NCI-H524 treated with DMSO at 0.1 percent for 48 hours (cell line): ENCODE results near the gene SNCAIP.

ENCODE experiments used
- DNase-seq: peaks from one replicate; lab custom pipeline; 2025; lab: John Stamatoyannopoulos, UW

The SNCAIP gene

GRCh38 chr5:122426301-122426700, 114.3 kb downstream of the SNCAIP start:
- DNase-seq: no peak

GRCh38 chr5:122427621-122428020, 115.6 kb downstream of the SNCAIP start:
- no peak for DNase-seq

DNA sequence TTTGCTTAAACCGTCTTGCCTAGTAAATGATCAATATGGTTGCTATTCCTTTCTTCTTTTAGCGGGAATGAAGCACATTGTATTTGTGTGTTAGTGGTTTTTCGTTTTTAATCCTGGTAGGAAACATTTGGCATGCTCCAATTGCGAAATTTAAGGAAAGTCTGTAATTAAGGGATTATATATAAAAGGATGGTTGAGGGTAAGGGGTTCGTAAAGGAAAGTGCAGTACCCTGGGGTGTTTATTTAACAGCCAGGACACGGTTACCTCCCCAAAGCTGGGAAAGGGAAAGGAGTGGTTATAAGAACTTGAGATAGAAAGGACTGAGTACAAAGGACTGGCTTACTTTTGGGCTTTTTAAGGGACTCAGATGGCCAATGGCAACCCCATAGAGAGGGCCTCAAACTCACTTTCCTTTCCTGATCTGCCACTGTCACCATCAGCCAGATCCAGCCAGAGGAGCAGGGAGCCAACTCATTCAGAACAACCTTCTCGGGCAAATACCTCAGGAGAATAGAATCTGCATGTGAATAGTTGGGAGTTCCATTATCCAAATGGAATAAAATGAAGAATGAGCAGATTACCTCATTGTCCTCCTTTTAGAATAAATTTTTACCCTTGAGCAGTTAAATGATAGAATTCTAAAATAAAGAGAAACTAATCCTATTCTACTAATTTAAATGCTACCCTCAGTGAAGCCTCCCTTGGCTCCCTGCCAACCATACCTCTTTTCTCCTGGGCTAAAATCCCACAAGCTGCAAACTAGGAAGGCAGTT, 117.7 kb downstream of the SNCAIP start:
- no peak for DNase-seq

DNA sequence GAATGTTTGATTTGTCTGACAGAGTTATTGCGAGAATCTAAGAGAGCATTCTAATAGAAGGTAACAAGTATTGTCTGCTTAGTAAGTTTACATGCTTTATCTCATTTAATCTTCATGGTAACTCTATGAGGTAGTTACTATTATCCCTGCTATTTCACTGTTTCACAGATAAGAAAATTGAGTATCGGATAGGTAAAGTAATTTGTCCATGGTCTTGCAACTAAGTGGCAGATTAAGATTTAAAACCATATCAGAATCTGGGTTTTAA, 118.2 kb downstream of the SNCAIP start:
- DNase-seq: no peak

DNA sequence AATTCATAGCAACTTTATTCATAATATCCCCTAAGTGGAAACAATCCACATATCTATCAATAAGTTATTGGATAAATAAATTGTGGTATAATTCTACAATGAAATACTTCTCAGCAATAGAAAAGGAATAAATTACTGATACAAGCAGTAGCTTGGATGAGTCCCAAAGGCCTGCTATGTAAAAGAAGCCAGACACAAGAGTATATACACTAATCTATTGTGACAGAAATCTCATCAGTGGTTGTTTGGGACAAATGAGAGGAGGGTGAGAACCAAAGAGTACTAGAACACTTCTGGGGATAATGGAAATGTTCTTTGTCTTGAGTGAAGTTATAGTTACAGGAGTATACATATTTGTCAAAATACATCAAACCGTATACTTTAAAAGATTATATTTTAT, 119.3 kb downstream of the SNCAIP start:
- no peak for DNase-seq

DNA sequence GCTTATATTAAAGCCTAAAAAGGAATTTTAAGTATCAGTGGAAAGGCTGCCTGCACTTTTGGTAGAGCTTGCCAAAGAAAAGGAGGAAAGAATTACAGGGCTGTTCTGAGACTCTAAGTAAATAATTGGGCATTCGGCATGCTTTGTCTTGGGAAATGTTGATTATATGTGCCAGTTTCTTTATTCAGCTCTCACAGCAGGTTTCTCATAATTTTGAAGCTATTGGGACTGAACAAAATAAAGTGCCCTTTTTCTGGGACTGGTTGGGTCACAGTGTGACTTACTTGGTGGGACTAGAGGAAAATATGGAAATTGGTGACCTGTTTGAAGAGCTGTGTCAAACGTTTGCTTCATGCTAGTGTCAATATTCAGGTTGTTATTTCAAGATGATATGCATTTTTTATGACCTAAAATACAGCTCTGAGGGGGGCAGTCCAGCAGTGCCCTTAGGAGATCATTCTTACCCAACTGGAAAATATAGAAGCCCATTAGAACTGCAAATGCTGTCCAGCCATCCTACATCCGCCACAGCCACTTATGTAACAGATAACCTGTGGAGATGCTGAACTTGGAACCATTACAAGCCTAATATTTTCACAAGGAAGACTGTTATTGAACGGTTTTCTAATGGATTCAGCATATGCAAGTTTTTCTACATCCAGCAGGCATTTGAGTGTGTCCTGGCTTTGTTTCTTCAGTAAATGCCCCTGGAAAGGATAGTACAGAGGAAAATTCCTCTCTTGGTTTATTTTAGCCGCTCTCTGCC, 122.4 kb downstream of the SNCAIP start:
- no peak for DNase-seq

DNA sequence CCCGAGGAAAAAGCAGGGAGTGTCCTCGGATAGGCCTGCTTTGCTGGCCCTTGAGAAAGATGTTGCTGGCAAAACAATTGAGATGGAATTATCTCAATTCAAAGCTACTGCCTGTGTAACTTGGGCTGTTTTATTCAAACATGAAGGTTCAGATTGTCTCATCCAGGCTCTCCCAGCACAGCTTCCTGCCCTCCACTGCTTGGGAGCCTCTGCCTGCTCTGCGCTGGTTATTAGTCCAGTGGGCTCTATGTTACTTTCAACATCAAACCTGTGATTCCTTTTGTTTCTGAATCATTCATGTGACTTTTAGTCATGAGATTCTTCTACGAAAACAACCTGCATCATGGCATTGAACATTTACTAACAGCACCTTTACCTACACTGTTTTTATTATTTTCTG, 123.2 kb downstream of the SNCAIP start:
- no peak for DNase-seq

DNA sequence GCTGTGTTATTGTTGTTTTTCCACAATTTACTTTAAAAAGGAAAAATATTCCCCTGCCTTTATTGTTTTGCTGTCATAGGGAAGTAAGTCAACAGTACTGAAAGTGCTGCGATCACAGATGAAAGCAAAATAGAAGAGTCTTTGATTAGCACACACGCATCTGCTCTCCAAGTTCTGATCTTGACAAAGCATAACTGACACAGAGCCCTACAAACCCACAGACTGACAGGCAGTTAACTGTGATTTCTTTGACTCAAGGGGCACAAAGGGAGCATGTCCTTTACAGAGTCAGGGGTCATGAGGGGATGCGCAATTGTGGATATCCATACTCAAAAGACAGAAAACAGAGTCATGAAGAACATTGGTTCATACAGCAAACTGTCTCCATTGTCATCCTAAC, 123.7 kb downstream of the SNCAIP start:
- no peak for DNase-seq

DNA sequence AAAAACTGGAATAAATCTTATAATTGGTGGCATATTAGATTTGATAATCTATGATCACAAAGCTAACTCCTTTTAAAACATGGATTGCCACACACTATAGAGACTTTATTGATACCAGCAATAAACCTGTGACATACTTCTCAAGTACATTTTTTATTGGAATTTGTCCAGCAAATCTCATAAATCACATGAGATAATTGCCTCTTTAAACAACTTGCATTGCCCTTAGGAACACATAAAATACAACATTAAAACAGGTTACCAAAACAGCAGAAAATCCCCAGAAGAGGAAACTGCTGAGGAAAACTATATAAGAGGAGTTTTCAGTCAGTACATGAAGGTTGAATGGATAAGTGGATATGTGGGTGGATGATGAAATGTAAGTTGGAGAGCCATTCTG, 124.6 kb downstream of the SNCAIP start:
- DNase-seq: no peak

DNA sequence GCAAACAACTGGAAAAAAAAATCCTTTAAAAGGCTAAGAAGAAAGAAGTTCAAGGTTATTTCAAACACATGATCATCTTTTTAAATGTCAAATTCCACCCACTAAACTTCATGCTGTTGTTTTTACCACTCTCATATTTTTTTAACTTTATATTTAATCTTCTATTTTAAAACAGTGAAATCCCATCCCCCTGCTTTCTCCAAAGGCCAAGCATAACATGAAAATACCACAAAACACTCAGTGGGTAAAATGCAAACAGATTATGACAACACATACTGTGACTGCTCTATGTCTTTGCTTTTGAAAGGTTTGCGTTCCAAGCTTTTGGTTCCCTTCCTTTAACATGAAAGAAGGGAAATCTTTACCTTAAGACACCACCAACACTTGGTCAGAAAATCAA, 127.6 kb downstream of the SNCAIP start:
- no peak for DNase-seq

DNA sequence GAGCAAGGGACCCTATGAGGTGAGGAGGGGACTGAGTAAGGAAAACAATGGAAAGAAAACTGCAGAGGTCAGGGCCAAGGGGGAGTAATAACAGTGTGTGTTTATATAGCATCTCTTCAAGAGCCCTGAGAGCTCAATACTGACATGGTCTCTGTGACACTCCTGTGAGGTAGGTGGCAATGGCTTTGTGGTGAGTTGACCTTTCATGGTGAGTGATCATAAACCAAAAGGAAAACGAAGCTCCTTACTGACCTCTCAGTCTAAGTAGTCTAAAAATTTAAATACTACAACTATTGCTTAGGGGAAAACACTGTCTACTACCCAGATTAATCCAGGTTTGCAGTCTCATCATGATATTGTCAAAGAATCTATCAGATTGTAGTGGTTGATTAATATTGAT, 130.9 kb downstream of the SNCAIP start:
- DNase-seq: no peak

- no peak for DNase-seq
Measured at GRCh38 chr5:122444411-122444810, 132.4 kb downstream of the SNCAIP start.

DNA sequence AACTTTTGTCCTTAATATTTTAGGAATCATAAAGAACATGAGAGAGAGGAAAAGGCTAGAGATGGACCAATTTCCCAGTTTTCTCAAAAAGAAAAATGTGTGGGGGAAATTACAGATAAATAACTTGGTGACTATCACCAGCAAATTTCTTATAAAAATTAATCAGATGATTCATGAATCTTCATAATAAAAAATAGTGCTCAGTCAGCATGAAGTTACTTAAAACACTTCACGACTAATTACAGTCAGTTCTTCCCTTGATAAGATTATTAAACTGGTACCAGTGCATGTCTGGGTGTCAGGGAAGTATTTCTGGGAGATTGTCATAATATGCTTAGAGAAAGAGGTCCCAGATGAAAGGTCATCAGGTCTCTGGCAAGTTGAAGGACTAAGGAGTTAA, 133.0 kb downstream of the SNCAIP start:
- DNase-seq: no peak

DNA sequence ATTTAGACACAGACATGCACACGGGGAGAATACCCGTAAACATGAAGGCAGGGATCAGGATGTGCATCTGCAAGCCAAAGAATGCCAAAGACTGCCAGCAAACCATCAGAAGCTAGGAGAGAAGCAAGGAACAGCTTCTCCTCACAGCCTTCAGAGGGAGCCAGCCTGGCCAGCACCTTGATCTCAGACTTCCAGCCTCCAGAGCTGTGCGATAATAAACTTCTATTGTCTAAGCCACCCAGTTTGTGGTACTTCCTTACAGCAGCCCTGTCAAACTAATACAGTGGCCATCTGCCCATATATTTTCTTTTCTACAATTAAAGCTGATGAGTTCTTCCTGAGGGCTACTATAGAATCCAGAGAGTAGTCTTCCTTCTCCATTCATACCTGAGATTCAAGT, 135.0 kb downstream of the SNCAIP start:
- DNase-seq: no peak

DNA sequence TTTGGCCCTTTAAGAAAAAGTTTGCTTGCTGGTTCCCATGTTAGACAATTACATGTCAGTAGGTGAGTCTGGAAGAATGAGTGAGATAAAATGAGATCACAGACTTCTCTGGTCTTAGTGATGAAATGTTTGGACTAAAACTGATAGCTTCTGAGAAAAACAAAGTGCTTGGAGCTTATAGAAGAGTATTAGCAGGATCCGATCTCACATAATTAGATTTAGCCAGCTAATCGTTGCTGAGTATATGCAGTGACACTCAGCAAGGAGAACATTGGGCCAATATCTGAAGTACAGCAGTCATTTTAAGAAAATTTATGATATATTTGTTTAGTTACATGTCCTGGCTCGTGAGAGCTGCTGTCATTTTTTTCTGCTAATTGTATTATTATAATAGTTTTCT, 135.8 kb downstream of the SNCAIP start:
- DNase-seq: no peak

DNA sequence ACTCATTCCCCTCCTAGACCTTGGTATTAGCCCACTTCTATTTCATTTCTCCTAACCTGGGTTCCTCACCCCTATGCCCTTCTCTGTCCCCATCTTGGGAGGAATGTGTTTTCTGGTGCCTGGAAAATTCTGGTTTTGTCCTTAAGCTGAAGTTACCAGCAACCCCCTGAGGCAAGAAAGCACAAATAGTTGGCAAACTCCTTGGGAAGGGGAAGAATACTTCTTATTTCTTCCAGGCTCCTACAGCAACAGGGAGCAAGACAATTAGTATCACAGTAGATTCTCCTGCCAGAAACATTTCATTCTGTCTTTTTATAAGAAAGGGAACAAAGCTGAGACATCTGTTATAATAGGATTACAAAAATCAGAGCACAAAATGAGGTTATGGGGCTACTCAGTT, 142.5 kb downstream of the SNCAIP start:
- no peak for DNase-seq

DNA sequence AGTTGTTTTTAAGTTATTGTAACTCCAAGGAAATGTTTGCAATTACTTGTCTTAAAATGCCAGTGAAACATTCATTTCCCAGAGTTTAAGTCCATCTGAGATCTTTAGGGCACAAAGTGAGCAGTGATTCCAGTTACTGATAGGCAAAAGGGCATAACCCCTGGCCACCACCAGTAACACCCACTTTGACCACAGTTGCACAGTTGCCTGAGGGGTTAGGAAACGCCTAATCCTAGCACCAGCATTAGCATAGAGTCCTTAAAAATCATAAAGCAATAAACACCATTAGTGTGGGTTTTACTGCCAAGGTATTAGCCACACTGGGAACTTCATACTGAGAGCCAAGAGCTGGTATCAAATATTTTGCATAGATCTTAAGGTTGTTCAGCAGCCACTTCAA, 143.9 kb downstream of the SNCAIP start:
- no peak for DNase-seq

DNA sequence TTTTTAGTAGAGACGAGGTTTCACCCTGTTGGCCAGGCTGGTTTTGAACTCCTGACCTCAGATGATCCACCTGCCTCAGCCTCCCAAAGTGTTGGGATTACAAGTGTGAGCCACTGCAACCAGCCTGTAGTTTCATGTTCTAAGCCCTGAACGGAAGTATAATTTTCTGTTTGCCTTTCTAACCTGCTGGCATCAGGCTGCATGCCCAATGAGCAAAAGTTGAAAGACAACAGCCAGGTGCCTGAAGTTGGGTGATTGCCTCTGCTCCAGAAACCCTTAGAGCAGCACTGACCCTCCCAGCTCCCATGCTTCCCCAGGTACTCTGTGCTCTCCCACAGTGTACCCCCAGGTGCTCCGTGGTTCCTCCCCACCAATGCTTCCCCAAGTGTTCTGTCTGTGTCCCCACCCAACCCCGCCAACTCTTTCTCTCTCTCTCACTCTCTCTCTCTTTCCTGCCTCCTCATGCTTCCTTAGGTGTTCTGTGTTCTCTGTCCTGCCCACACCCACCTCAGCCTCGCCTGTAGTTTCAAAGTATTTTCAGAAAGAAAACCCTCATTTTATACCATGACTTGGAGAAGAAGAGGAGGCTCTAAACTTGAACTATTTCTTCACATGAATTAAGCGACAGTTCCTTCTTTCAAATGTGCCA, 145.3 kb downstream of the SNCAIP start:
- DNase-seq: no peak

GRCh38 chr5:122458278-122458872, 146.3 kb downstream of the SNCAIP start:
- no peak for DNase-seq

- DNase-seq: no peak
Measured at GRCh38 chr5:122462486-122462885, 150.4 kb downstream of the SNCAIP start.

GRCh38 chr5:122463221-122463620, 151.2 kb downstream of the SNCAIP start:
- DNase-seq: no peak

GRCh38 chr5:122464191-122464590, 152.2 kb downstream of the SNCAIP start:
- DNase-seq: no peak

- DNase-seq: no peak
Measured at GRCh38 chr5:122465031-122465577, 153.1 kb downstream of the SNCAIP start.
